Psoas muscle (tissue), 8 donors: Measurements from ENCODE around the gene VWA5B1. TPM values are rescaled to one million over a fixed set of nuclear protein-coding genes. Genes with fewer than 3 reads are reported as not detected.

Experiments used
- ATAC-seq, 4 donors: fragments of 200-7000 bp; cut with Tn5 transposase; one replicate each; pipeline ENCODE4 v1.9.1; 2020; ENCODE audit warnings: moderate library complexity in 3 of 4, mild to moderate bottlenecking in 2 of 4
- DNase-seq, 2 donors: peaks; one replicate each; pipeline ENCODE4 v3.0.0-alpha.2; 2020
- H3K27ac ChIP-seq: fragments of 200-600 bp; one replicate; pipeline ENCODE4 v1.8.0; 2022
- H3K27me3 ChIP-seq, 3 donors: fragments of 200-600 bp in 1 of 3; one replicate each; pipeline versions ENCODE4 v1.6.1 to v1.8.0; 2013 to 2022; ENCODE audit warnings: low read length in 2 of 3, mild to moderate bottlenecking in 2 of 3, moderate library complexity in 1 of 3; ENCODE audit not compliant: insufficient read depth in 3 of 3
- H3K36me3 ChIP-seq, 2 donors: fragments of 200-600 bp in 1 of 2; one replicate each; pipeline versions ENCODE4 v1.6.1 to v1.8.0; 2013 to 2022; ENCODE audit warnings: low read depth in 1 of 2, mild to moderate bottlenecking in 1 of 2, moderate library complexity in 1 of 2; ENCODE audit not compliant: insufficient read depth in 1 of 2
- H3K4me1 ChIP-seq: fragments of 200-600 bp; one replicate; pipeline ENCODE4 v1.8.0; 2022
- H3K4me3 ChIP-seq: fragments of 200-600 bp; one replicate; pipeline ENCODE4 v1.8.0; 2022; ENCODE audit warnings: mild to moderate bottlenecking
- H3K9me3 ChIP-seq: fragments of 200-600 bp; one replicate; pipeline ENCODE4 v1.8.0; 2022
- CTCF ChIP-seq: fragments of 200-600 bp; IDR thresholded peaks from one replicate; pipeline ENCODE4 v1.8.0; 2022; ENCODE audit warnings: antibody characterized with exemption
- WGBS, 3 donors: extraction: QIAGEN DNeasy Blood & Tissue Kit; methylation state at CpG; one replicate each; pipeline versions ENCODE4 v1.1.6 to v1.1.7; 2013; 5-methylcytosine and 5-hydroxymethylcytosine counted together
- intact Hi-C, 2 donors: fragments of 100-400 bp; cut with DNase I; formaldehyde crosslinking; loops; one replicate each; pipeline versions ENCODE4 v1.11.0 to v1.14.2; 2022
- polyA plus RNA-seq, 3 donors: library from polyadenylated mRNA; stranded (reverse); fragments of 200-250 nt; gene quantifications; one replicate each; pipeline ENCODE4 v1.2.3, GENCODE V29; 2013
- total RNA-seq, 4 donors: library from RNA; stranded (reverse); fragmentation: NEBNext Ultra II Directional in 2 of 4; extraction: Animal tissue kit (Norgen Biotek cat#: 25700) in 2 of 4; gene quantifications; one replicate each; pipeline versions ENCODE4 v1.2.1 to v1.2.4, GENCODE V29; 2021 to 2023
- donor health status: healthy with polysubstance abuse.
- donor health status: DM: no; HTN: no; CAD: no; lungs with moderate emphysema.
- donor health status: Bipolar disorder and iron deficiency.
- donor health status: healthy.
- donor health status: DM: yes; HTN: yes; CAD: no.
- donor health status: DM: no; HTN: no; CAD: no.
- donor health status: DM: no; HTN: no; CAD: no.
- donor health status: DM: yes; HTN: yes; CAD: no.

The VWA5B1 gene
- total and polyA plus RNA-seq, 7 donors = under 0.01 to 0.17 (median 0.12) TPM; not detected in 4

DNA sequence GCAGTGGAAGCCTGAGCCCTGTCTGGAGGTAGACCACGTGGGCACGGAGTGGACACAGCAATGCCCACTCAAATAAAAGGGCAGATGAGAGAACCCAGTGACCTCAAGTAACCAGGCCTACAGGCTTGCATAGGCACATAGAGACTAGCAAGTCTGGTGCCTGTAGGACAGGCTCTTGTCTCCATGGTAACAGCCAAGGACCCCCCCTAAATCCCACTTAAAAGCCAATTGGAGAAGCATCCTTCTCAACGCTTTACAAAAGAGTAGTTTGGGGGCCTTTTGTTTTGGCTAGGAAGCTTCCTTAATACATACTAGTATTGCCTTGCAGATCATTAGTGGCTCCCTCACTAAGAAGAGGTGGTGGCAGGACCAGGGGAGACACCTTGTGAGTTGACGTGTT lies 63.9 kb downstream of the VWA5B1 start:
- ATAC-seq (no peak), DNase-seq (no peak)
- intact Hi-C loops = loop anchor here in 1 of 2 donors (5.0 kb wide), 1 partner anchor 72 kb away; no protein-coding TSS in a partner anchor
- WGBS, 3 donors = 91 to 92% (median 91%) methylated on average over 4 of the region's 4 CpGs
- Histone ChIP-seq H3K27ac (no peak overlapping the region), H3K4me1 (peaks cover 25% of the 10 kb centered on the region), H3K27me3 (no peaks in the 10 kb centered on the region), H3K36me3 (no peaks in the 10 kb centered on the region), H3K9me3 (no peaks in the 10 kb centered on the region), H3K4me3 (no peak overlapping the region)
- TF ChIP-seq CTCF = no peak

DNA sequence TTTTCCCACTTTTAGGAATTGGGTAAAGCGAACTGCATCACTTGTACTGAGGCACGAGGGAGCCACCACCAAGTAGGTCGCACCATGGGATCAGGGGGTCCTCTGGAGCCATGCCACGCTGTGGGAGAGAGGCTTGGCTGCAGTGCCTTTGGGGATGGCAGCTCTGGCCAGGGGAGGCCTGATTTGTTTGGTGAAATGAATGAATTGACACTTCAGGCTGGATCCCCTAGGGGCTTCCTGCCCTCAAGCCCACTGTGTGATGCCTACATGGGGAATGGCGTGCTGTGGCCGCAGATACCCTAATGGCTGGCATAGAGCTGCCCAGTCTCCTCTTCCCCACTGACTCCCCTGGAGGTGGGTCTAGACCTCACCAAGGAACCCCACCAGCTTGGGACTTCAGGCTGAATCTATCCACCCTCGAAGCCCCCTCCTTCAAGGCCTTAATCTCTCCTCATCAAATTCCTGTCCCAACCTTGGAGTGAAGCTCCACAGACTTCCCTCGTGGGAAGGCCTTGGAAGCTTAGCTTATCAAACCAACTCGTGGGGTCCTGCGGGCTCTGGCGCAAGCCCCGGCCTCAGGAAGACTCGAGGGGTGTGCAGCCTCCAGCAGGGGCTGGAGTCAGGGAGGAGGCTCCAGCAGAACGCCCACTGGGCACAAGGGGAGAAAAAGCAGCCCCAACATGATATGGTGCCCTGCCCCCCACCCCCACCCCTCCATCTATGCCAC lies 64.6 kb downstream of the VWA5B1 start:
- ATAC-seq = no peak
- no peak for DNase-seq
- no peak overlapping the region for H3K27ac ChIP-seq
- 88 to 91% (median 90%) methylated on average over 14 of the region's 14 CpGs for WGBS, 3 donors
- H3K4me3 ChIP-seq = no peak overlapping the region
- intact Hi-C loops = loop anchor here in 1 of 2 donors (5.0 kb wide), 1 partner anchor 73 kb away; no protein-coding TSS in a partner anchor
- no peaks in the 10 kb centered on the region for H3K9me3 ChIP-seq
- TF ChIP-seq CTCF = no peak
- H3K4me1 ChIP-seq = peaks cover 25% of the 10 kb centered on the region
- H3K27me3 ChIP-seq = no peaks in the 10 kb centered on the region
- H3K36me3 ChIP-seq = no peaks in the 10 kb centered on the region

- ATAC-seq = no peak
- DNase-seq = no peak
- Histone ChIP-seq H3K4me1 (peaks cover 25% of the 10 kb centered on the region), H3K36me3 (no peaks in the 10 kb centered on the region), H3K9me3 (no peaks in the 10 kb centered on the region), H3K4me3 (no peak overlapping the region), H3K27me3 (no peaks in the 10 kb centered on the region), H3K27ac (no peak overlapping the region)
- intact Hi-C loops = loop anchor here in 1 of 2 donors (5.0 kb wide), 1 partner anchor 74 kb away; no protein-coding TSS in a partner anchor
- WGBS, 3 donors = 71 to 88% (median 75%) methylated on average over 9 of the region's 9 CpGs
- TF ChIP-seq CTCF = no peak
These were observed 65.4 kb downstream of the VWA5B1 start for GRCh38 chr1:20355828-20356735.

DNA sequence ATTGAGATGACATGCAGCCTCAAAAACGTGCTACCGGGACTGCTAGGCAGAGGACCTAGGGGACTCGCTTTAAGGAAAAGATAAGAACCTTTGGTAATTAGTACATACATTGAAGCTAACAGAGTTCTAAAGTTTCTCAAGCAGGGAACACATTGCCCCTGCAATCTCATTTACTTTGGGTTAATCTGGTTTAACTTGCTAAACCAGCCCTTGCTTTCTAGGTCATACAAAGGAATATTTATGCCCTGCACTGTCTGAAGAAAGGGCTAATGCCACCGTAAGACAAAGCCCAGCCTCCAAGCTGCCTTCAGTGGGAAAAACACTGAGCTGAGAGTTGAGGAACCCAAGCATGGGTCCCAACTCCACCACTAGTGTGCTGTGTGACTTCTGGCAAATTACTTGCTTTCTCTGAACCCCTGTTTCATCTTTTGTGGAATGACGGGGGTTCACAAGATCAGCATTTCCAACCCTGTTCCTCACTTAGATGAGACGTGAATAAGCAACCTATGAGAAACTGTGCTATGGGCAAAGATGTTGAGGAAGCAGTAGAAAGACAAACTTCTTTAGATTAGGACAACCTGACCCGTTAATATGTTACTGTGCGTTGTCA lies 66.3 kb downstream of the VWA5B1 start:
- Histone ChIP-seq H3K4me3 (no peak overlapping the region), H3K9me3 (no peaks in the 10 kb centered on the region), H3K27ac (no peak overlapping the region), H3K4me1 (peaks cover 25% of the 10 kb centered on the region), H3K27me3 (no peaks in the 10 kb centered on the region), H3K36me3 (no peaks in the 10 kb centered on the region)
- ATAC-seq = no peak
- no peak for DNase-seq
- TF ChIP-seq CTCF = no peak
- whole genome bisulfite sequencing, 3 donors = 78 to 91% (median 90%) methylated on average over 8 of the region's 8 CpGs
- intact Hi-C loops = loop anchor here in 1 of 2 donors (5.0 kb wide), 1 partner anchor 75 kb away; no protein-coding TSS in a partner anchor
